Measurements from ENCODE around the gene GRK3. TPM values are rescaled to one million over a fixed set of nuclear protein-coding genes. Genes with fewer than 3 reads are reported as not detected.
A peak's percentile ranks its signal among the peaks of the same experiment; 100 is the strongest.

The GRK3 gene
- total and polyA plus RNA-seq, 2 donors from 2014 or later = 1.6 to 11.5 TPM

DNA sequence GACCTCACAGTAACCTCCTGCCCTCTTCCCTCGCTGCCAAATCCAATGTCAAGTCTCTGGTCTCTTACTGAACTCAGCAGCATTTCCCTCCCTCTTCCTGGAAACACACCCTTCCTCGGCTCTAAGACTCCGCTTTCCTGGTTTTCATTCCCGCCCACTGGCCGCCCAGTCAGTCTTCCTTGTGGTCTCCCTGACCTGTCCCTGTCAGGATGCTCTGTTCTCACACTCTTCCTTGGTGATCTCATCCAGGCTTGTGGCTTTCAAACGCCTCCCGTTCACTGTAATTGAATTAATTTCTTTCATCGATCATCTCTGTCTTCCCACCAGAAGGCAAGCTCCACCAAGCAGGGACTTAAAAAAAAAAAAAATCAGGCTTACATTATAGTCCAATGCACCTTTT lies 211.1 kb downstream of the GRK3 start:
- no peak overlapping the region for H3K27ac ChIP-seq (ENCODE audit: low read depth in 2 of 2, low read length in 2 of 2)
- H3K9me3 ChIP-seq (ENCODE audit: control insufficient read depth in 2 of 3, insufficient read depth in 1 of 3, low read length in 3 of 3) = no peaks in the 10 kb centered on the region
- TF ChIP-seq CTCF (IDR thresholded peaks at IDR 0.05; ENCODE audit: borderline replicate concordance, extremely low read depth, insufficient read depth) = no peak
- no peak overlapping the region for H3K4me3 ChIP-seq (ENCODE audit: low read length in 3 of 3)
- DNase-seq = peak in 4 of 5 donors; percentile 6 to 53 (median 21)
- no peak overlapping the region for H3K9ac ChIP-seq (ENCODE audit: low read length in 3 of 3)
- H3K4me1 ChIP-seq (ENCODE audit: control insufficient read depth in 2 of 3, insufficient read depth in 2 of 3, low read depth in 1 of 3, low read length in 3 of 3) = no peaks in the 10 kb centered on the region
- FAIRE-seq = no peak
- H3K27me3 ChIP-seq (ENCODE audit: control insufficient read depth, insufficient read depth, low read length) = no peaks in the 10 kb centered on the region
- no peaks in the 10 kb centered on the region for H3K36me3 ChIP-seq (ENCODE audit: control insufficient read depth in 2 of 3, insufficient read depth in 3 of 3, low read length in 3 of 3)
- intact Hi-C loops (cut with DNase I) = loop anchor here (10.0 kb wide), 2 partner anchors 311 to 541 kb away; no protein-coding TSS in a partner anchor

DNA sequence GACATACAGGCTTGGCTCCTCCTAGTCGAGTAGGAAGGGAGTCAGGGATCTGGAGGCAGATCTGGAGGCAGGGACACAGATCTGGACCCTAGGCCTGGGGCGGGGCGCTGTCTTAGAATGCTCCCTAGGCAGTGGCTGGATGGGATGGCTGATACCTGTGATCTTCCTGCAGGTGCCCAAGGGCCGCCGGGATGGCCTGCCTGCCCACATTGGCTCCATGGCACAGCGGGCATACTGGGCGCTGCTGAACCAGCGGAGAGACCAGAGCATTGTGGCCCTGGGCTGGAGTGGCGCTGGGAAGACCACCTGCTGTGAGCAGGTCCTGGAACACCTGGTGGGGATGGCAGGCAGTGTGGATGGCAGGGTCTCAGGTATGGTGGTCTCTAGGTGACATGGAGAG lies 212.9 kb downstream of the GRK3 start:
- Histone ChIP-seq H3K27ac (ENCODE audit: low read depth in 2 of 2, low read length in 2 of 2) (no peak overlapping the region), H3K4me1 (ENCODE audit: control insufficient read depth in 2 of 3, insufficient read depth in 2 of 3, low read depth in 1 of 3, low read length in 3 of 3) (no peaks in the 10 kb centered on the region), H3K36me3 (ENCODE audit: control insufficient read depth in 2 of 3, insufficient read depth in 3 of 3, low read length in 3 of 3) (no peaks in the 10 kb centered on the region), H3K9ac (ENCODE audit: low read length in 3 of 3) (no peak overlapping the region), H3K9me3 (ENCODE audit: control insufficient read depth in 2 of 3, insufficient read depth in 1 of 3, low read length in 3 of 3) (no peaks in the 10 kb centered on the region), H3K27me3 (ENCODE audit: control insufficient read depth, insufficient read depth, low read length) (no peaks in the 10 kb centered on the region), H3K4me3 (ENCODE audit: low read length in 3 of 3) (no peak overlapping the region)
- intact Hi-C loops (cut with DNase I) = loop anchor here (10.0 kb wide), 2 partner anchors 313 to 543 kb away; no protein-coding TSS in a partner anchor
- no peak for TF ChIP-seq CTCF (IDR thresholded peaks at IDR 0.05; ENCODE audit: borderline replicate concordance, extremely low read depth, insufficient read depth)
- FAIRE-seq = no peak
- no peak for DNase-seq

DNA sequence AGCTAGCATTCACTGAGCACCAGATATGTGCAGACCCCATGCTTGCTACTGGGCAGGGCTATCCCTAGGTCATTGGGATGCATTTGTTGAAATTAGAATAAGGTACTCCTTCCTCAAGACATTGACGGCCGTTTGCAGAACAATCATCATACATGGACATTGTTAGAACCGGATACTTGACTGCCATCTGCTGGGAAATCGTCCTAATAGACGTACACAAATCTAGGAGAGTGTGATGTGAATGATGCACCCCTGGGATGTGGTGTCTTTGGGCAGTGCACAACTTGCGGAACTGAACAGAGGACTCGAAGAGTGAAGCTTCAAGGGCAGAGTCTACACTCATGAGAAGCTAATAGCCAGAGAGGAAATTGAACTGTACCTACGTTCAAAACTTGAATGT lies 213.4 kb downstream of the GRK3 start:
- TF ChIP-seq CTCF (IDR thresholded peaks at IDR 0.05; ENCODE audit: borderline replicate concordance, extremely low read depth, insufficient read depth) = no peak
- no peak overlapping the region for H3K4me3 ChIP-seq (ENCODE audit: low read length in 3 of 3)
- DNase-seq (peak in 1 of 5 donors; percentile 41), FAIRE-seq (no peak)
- no peaks in the 10 kb centered on the region for H3K9me3 ChIP-seq (ENCODE audit: control insufficient read depth in 2 of 3, insufficient read depth in 1 of 3, low read length in 3 of 3)
- no peak overlapping the region for H3K9ac ChIP-seq (ENCODE audit: low read length in 3 of 3)
- no peaks in the 10 kb centered on the region for H3K36me3 ChIP-seq (ENCODE audit: control insufficient read depth in 2 of 3, insufficient read depth in 3 of 3, low read length in 3 of 3)
- intact Hi-C loops (cut with DNase I) = loop anchor here (10.0 kb wide), 2 partner anchors 313 to 543 kb away; no protein-coding TSS in a partner anchor
- no peaks in the 10 kb centered on the region for H3K27me3 ChIP-seq (ENCODE audit: control insufficient read depth, insufficient read depth, low read length)
- no peaks in the 10 kb centered on the region for H3K4me1 ChIP-seq (ENCODE audit: control insufficient read depth in 2 of 3, insufficient read depth in 2 of 3, low read depth in 1 of 3, low read length in 3 of 3)
- H3K27ac ChIP-seq (ENCODE audit: low read depth in 2 of 2, low read length in 2 of 2) = no peak overlapping the region

Other genes starting within 250 kb of the GRK3 start
- gene MYO18B, start 177.5 kb downstream of the GRK3 start, total RNA-seq = 0.41 TPM
- 0.19 TPM for gene MYO18B, start 177.5 kb downstream of the GRK3 start, polyA plus RNA-seq (ENCODE audit: insufficient read depth, low read depth, low replicate concordance)